HG02852 (cell line): ENCODE data around the gene HTR4.

Source experiments
- ATAC-seq: cut with Tn5 transposase; IDR thresholded peaks from one replicate; pipeline ENCODE4 v1.9.1; 2021; ENCODE audit warnings: mild to moderate bottlenecking, moderate library complexity; ENCODE audit not compliant: unreplicated experiment

The HTR4 gene

GRCh38 chr5:148438933-148439332, 215.4 kb downstream of the HTR4 start:
- ATAC-seq: no peak

GRCh38 chr5:148437249-148437648, 217.1 kb downstream of the HTR4 start:
- no peak for ATAC-seq

GRCh38 chr5:148436029-148436428, 218.3 kb downstream of the HTR4 start:
- no peak for ATAC-seq

GRCh38 chr5:148433826-148434225, 220.5 kb downstream of the HTR4 start:
- ATAC-seq: no peak
